Vagina (tissue), 2 donors: ENCODE data around the gene MID1.

Experiments
- CTCF ChIP-seq, 3 experiments: fragments of 450-650 bp in 2 of 3; fragments of 200-600 bp in 1 of 3; sonication (generic) in 1 of 3; IDR thresholded peaks; one replicate each; pipeline ENCODE4 v1.5.1; 2017 to 2019; ENCODE audit warnings: antibody characterized with exemption in 3 of 3, mild to moderate bottlenecking in 2 of 3, moderate library complexity in 2 of 3
- POLR2A ChIP-seq, 2 donors: fragments of 450-650 bp; IDR thresholded peaks; one replicate each; pipeline ENCODE4 v1.6.1; 2017; ENCODE audit warnings: antibody characterized with exemption in 2 of 2, mild to moderate bottlenecking in 2 of 2, moderate library complexity in 2 of 2
- POLR2AphosphoS5 ChIP-seq, 2 donors: sonication (generic); formaldehyde crosslinking; IDR thresholded peaks; one replicate each; pipeline ENCODE4 v1.9.0; 2017; ENCODE audit warnings: antibody characterized with exemption in 2 of 2, mild to moderate bottlenecking in 2 of 2, low read depth in 1 of 2; ENCODE audit not compliant: insufficient read depth in 1 of 2

DNA sequence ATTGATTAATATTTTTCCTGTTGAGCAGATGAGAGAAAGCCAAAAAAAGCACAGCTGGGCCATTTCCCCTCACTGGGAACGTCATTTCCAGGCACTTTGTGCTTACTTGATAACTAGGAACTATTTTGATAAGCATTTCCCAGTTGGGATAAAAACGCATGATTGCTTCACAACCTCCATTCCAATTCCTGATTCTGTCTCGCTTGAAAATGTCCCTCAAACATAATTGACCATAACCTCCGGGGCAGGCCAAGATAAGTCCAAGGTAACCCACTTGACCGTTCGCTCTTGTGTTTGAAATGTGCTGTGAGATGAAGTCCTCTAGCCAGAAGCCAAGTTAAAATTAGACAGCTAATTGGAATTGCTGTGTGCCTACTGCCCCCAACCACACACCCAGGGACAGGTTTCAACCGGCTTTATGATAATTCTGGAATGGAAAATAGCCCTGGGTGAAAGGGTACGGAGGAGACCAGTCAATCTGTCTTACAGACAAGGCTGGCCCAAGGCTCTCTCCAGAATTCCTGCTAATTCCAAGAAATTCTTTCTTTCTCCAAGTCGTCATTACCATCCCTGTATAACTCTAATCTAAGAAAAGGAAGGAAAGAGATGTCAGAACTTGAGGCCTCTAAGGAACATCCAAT, 137.1 kb downstream of the MID1 start:
- TF ChIP-seq POLR2AphosphoS5 (IDR thresholded peaks at IDR 0.05; ENCODE audit: insufficient read depth in 1 of 2, low read depth in 1 of 2) (no peak), CTCF (IDR thresholded peaks at IDR 0.05) (no peak), POLR2A (IDR thresholded peaks at IDR 0.05) (no peak)
